Left colon (tissue), 2 donors: ENCODE data around the gene SHROOM1. TPM values are rescaled to one million over a fixed set of nuclear protein-coding genes. Genes with fewer than 3 reads are reported as not detected.
"Not testable (repeated sequence)": the region's sequence is repeated elsewhere in the genome, so short reads cannot be mapped to it uniquely, and the experiment has no call there.

ENCODE experiments used
- ATAC-seq: fragments of 200-7000 bp; cut with Tn5 transposase; one replicate; pipeline ENCODE4 v1.9.1; 2020; ENCODE audit warnings: mild to moderate bottlenecking, moderate library complexity
- DNase-seq, 2 donors: peaks; one replicate each; pipeline ENCODE4 v3.0.0-alpha.2; 2020
- intact Hi-C, 2 donors: fragments of 100-400 bp; cut with DNase I in 1 of 2; cut with micrococcal nuclease in 1 of 2; formaldehyde crosslinking; loops; one replicate each; pipeline versions ENCODE4 v1.11.2 to v1.14.0; 2022; cut with DNase I, micrococcal nuclease
- total RNA-seq, 2 donors: library from RNA; stranded (reverse); fragmentation: NEBNext Ultra II Directional; extraction: Animal tissue kit (Norgen Biotek cat#: 25700); gene quantifications; one replicate each; pipeline ENCODE4 v1.2.1, GENCODE V29; 2021
- donor health status: DM: no; HTN: no; CAD: no.
- donor health status: DM: yes; HTN: yes; CAD: no.

Gene SHROOM1
- total RNA-seq, 2 donors from 2014 or later = 49.4 to 53.4 TPM

DNA sequence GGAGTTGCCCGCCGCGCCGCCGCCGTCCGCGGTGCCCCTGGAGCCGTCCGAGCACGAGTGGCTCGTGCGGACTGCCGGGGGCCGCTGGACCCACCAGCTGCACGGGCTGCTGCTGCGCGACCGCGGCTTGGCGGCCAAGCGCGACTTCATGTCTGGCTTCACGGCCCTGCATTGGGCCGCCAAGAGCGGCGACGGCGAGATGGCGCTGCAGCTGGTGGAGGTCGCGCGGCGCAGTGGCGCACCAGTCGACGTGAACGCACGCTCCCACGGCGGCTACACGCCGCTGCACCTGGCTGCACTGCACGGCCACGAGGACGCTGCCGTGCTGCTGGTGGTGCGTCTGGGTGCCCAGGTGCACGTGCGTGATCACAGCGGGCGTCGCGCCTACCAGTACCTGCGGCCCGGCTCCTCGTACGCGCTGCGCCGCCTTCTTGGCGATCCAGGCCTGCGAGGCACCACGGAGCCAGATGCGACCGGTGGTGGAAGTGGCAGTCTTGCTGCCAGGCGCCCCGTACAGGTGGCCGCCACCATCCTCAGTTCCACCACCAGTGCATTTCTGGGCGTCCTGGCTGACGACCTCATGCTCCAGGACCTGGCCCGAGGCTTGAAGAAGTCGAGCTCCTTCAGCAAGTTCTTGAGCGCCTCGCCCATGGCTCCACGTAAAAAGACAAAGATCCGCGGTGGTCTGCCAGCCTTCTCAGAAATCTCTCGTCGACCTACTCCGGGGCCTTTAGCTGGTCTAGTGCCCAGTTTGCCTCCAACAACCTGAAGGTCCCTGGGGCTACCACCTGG, 15.7 kb downstream of the SHROOM1 start:
- ATAC-seq (no peak), DNase-seq (no peak)
- intact Hi-C loops = no loop called here

DNA sequence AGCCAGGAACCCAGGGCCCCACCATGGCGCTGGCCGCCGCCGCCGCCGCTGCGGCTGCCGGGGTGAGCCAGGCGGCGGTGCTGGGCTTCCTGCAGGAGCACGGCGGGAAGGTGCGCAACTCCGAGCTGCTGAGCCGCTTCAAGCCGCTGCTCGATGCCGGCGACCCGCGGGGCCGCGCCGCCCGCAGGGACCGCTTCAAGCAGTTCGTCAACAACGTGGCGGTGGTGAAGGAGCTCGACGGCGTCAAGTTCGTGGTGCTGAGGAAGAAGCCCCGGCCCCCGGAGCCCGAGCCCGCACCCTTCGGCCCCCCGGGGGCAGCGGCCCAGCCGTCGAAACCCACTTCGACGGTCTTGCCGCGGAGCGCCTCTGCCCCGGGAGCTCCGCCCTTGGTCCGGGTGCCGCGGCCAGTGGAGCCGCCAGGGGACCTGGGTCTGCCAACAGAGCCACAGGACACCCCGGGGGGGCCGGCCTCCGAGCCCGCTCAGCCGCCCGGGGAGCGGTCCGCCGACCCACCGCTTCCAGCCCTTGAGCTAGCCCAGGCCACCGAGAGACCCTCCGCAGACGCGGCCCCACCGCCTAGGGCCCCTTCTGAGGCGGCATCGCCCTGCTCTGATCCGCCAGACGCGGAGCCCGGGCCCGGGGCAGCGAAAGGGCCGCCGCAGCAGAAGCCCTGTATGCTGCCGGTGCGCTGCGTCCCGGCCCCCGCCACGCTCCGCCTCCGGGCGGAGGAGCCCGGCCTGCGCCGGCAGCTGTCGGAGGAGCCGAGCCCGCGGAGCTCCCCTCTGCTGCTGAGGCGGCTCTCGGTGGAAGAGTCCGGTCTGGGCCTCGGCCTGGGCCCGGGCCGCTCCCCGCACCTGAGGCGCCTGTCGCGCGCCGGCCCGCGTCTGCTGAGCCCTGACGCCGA, 16.6 kb downstream of the SHROOM1 start:
- intact Hi-C loops = no loop called here
- ATAC-seq = peak; percentile 72
- DNase-seq = peak in 1 of 2 donors; percentile 55

DNA sequence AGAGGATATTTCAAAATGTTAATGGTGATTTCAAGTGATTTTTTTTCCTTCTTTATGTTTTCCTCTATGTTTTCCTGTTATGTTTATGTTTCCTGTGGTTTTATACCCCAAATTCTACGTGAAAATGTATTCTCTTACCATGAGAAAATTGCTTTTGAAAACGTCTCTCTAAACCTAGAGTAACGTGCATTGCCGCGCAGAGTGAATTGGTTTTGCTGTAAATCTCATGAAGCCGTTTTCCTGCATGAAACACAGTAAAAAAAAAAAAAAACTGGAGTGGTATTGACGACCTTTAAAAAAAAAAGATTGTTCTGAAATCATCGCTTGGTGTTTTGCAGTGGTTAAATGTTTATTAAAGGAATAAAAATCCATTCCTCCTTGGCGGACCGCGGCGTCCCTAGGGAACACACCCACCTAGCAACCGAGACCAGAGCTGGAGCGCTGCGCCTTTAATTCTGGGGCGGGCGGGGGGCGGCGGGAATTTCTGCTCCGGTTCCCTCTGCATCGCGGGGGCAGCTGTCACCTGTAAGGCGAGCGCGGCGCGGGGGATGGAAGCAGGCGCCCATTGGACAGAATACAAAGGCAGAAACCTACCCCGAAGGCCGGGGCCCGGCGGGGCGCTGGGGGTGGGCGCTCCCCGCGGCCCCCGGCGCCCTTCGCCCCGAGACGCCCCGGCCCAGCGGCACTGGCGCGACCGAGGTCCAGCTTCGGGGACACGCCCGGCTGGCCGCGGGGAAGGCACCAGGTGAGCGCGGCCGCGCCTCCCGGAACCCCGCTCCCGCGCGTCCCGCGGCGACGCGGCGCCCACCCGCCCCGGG, 17.5 kb downstream of the SHROOM1 start, which contains the start of gene SOWAHA:
TSS of gene SOWAHA (plus strand) at position 522 of the 818 bp plus-strand sequence. CDS start 320 bp downstream, outside the sequence.
- DNase-seq (peak; percentile 67 to 77), ATAC-seq (peak; percentile 72)
- intact Hi-C loops = no loop called here

DNA sequence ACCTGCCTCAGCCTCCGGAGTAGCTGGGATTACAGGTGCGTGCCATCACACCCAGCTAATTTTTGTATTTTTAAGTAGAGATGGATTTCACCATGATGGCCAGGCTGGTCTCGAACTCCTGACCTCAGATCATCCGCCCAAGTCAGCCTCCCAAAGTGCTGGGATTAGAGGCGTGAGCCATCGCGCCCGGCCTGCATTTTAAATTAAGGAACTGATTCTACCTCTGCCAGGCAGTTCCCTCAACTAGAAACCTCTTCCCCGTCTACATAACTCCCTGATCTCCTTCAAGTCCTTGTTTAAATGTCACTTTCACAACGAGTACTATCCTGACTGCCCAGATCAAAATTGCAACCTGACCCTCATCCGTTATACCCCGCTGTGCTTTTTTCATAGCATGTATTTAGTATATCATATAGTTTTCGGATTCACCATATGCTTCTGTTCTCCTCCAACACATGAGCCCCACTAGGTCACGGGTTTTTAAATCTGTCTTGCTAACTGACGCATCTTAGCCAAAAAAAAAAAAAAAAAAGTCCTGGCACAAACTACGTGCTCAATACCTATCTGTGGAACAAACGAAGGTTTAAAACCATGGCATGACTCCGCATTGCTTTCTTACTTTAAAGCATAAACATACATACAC, 18.2 kb downstream of the SHROOM1 start:
- ATAC-seq (no peak), DNase-seq (no peak)
- intact Hi-C loops = no loop called here

DNA sequence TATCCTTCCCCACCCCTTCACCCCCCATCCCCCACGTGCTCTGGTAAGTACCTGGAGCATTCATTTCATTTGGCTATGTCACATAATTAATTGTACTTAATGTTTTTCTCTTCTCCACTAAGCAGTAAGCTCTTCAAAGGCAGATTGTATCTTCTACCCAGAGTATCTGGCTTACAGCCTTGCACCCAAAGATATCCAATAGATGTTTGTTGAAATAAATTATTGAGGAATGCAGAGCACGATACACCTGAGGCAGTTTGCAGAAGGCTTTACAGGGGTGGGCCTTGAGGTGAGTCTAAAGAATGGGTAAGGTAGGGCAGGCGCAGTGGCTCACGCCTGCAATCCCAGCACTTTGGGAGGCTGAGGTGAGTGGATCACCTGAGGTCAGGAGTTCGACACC, 19.8 kb downstream of the SHROOM1 start:
- DNase-seq = no peak
- ATAC-seq = no peak
- intact Hi-C loops = no loop called here

DNA sequence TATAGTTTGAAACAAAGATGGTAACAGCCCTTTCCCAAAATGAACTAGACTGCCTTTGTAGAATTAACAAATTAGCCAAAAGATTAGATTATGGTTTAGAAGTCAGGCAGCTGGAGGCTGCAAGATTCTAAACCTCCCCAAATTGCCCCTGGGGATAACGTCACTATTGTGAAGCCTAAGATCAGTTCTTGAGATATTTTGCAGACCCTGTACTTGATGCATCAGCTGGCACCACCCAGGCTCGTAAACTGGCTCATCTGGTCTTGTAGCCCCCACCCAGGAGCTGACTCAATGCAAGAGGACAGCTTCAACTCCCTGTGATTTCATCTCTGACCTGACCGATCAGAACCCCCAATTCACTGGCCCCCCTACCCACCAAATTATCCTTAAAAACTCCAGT, 21.6 kb downstream of the SHROOM1 start:
- no peak for ATAC-seq
- intact Hi-C loops = loop anchor here in 1 of 2 donors (10.0 kb wide), 1 partner anchor 424 kb away; no protein-coding TSS in a partner anchor

DNA sequence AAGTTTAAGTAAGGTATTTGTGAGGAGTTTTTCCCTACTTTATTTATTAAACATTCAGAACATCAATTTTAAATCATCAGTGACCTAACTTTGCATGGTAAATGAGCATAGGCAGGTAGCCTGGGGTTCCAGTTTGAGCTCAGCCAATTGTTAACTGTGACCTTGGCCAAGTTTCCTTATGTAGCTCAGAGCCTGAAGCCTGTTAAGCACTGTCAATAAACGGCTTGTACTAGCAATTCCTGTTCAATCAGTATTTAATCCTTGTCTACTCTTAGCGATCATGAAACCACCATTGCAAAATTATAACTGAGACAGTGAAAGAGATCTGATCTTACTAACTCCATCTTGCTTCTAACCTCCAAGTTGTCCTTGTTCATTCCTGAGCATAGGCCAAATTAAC, 22.0 kb downstream of the SHROOM1 start:
- ATAC-seq = peak; percentile 37

More for the DNA sequence above, 21.6 kb downstream of the SHROOM1 start:
- no peak for DNase-seq

DNA sequence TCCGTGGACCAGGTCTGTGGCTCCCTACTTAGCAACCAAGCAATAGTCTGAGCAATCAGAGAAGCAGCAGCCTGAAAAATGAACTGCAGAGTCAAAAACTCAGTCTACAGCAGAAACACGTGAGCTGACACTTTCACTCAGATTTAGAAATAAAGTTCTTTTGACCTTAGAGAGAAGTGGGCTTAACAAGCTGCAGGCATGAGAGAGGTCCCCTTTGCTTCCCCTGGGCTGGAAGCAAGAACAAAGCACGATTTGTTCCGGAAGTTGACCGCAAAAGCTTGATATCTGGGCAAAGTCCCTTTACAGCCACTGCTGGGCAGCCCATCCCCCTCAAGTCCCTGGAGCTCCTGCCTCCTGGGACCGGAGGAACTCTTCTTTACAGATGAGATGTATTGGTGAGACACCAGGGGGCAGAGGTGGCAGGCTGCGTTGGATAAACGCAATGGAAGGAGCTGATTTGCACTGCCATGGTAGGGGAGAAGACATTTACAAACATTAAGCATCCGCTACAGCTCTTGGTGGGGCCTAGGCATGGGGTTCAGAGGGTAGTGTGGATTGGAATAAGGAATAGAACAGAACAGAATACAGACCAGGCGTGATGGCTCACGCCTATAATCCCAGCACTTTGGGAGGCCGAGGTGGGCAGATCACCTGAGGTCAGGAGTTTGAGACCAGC, 23.1 kb downstream of the SHROOM1 start:
- intact Hi-C loops = loop anchor here in 1 of 2 donors (10.0 kb wide), 1 partner anchor 422 kb away; no protein-coding TSS in a partner anchor
- peak; percentile 97 for ATAC-seq
- DNase-seq = peak; percentile 88 to 94

More for the DNA sequence above, 22.0 kb downstream of the SHROOM1 start:
- no peak for DNase-seq
- intact Hi-C loops = loop anchor here in 1 of 2 donors (10.0 kb wide), 1 partner anchor 424 kb away; no protein-coding TSS in a partner anchor

DNA sequence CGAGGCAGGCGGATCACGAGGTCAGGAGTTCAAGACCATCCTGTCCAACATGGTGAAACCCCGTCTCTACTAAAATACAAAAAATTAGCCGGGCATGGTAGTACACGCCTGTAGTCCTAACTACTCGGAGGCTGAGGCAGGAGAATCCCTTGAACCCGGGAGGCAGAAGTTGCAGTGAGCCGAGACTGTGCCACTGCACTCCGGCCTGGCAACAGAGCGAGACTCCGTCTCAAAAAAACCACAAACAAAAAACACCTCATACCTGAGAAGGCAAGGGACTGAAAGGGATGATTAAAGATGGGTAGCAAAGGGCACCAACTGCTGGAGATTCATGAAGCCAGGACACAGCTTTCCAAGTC, 23.7 kb downstream of the SHROOM1 start:
- not testable (repeated sequence) for ATAC-seq, DNase-seq
- intact Hi-C loops = loop anchor here in 1 of 2 donors (10.0 kb wide), 1 partner anchor 422 kb away; no protein-coding TSS in a partner anchor

DNA sequence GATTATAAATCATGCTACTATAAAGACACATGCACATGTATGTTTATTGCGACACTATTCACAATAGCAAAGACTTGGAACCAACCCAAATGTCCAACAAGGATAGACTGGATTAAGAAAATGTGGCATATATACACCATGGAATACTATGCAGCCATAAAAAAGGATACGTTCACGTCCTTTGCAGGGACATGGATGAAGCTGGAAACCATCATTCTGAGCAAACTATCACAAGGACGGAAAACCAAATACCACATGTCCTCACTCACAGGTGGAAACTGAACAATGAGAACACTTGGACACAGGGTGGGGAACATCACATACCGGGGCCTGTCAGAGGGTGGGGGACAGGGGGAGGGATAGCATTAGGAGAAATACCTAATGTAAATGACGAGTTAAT, 24.6 kb downstream of the SHROOM1 start:
- intact Hi-C loops = loop anchor here in 1 of 2 donors (10.0 kb wide), 1 partner anchor 421 kb away; no protein-coding TSS in a partner anchor
- DNase-seq, ATAC-seq: not testable (repeated sequence)

DNA sequence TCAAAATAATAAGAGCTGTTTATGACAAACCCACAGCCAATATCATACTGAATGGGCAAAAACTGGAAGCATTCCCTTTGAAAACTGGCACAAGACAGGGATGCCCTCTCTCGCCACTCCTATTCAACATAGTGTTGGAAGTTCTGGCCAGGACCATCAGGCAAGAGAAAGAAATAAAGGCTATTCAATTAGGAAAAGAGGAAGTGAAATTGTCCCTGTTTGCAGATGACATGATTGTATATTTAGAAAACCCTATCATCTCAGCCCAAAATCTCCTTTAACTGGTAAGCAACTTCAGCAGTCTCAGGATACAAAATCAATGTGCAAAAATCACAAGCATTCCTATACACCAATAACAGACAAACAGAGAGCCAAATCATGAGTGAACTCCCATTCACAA, 26.2 kb downstream of the SHROOM1 start:
- not testable (repeated sequence) for ATAC-seq, DNase-seq
- intact Hi-C loops = loop anchor here in 1 of 2 donors (10.0 kb wide), 1 partner anchor 419 kb away; no protein-coding TSS in a partner anchor

DNA sequence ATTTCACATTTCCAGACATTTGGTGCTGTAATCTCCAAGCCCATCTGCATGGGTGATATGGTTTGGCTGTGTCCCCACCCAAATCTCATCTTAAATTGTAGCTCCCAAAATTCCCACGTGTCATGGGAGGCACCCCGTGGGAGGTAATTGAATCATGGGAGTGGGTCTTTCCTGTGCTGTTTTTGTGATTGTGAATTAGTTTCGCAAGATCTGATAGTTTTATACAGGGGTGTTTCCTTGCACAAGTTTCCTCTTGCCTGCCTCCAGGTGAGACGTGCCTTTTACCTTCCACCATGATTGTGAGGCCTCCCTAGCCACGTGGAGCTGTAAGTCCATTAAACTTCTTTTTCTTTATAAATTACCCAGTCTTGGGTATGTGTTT, 27.8 kb downstream of the SHROOM1 start:
- intact Hi-C loops = loop anchor here in 1 of 2 donors (10.0 kb wide), 1 partner anchor 418 kb away; no protein-coding TSS in a partner anchor
- not testable (repeated sequence) for DNase-seq, ATAC-seq

DNA sequence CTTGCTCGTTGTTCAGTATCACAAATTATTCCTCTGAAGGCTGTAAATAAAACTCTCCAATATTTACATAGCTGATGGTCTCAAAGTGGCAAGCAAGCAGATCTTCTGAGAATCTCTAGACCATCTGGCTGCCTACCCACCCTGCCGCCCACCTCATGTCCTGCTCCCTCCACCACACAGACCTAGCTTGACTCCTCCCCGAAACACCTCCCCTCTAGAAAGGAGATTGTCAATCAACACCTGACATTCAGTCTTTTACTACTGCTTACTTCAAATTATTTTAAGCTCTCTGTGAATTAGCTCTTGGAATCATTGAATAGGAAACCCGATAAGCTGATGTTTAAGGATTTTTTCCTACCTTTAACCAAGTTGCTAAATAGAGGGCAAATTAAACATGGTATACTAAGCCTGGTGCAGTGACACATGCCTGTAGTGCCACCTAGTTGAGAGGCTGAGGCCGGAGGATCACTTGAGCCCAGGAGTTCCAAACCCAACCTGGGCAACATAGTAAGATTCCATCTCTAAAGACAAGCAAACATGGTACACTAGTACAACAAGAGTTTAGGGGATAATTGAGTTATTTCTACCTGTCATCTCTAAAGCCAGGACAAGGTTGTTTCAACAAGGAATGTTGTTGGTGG, 28.3 kb downstream of the SHROOM1 start:
- DNase-seq (no peak), ATAC-seq (no peak)
- intact Hi-C loops = loop anchor here in 1 of 2 donors (10.0 kb wide), 1 partner anchor 417 kb away; no protein-coding TSS in a partner anchor

DNA sequence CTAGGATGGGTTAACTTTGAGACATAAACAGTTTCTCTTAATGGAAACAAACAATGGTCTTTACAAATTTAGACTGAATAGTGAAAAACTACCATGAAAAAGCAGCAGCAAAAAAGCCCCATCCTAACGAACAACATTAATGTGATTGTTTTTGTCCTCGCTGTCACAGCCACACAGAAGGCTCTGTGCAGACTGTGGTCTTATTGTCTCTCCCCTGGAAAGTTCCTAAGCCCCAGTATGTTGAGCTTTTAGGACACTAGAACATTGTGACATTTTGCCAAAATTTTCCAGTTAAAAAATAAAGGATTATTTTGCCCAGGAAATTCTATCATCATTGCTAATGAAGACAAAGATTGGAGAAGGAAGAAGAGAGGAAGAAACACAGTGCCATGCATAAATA, 29.9 kb downstream of the SHROOM1 start:
- intact Hi-C loops = loop anchor here in 1 of 2 donors (10.0 kb wide), 1 partner anchor 416 kb away; no protein-coding TSS in a partner anchor
- DNase-seq = no peak
- no peak for ATAC-seq

DNA sequence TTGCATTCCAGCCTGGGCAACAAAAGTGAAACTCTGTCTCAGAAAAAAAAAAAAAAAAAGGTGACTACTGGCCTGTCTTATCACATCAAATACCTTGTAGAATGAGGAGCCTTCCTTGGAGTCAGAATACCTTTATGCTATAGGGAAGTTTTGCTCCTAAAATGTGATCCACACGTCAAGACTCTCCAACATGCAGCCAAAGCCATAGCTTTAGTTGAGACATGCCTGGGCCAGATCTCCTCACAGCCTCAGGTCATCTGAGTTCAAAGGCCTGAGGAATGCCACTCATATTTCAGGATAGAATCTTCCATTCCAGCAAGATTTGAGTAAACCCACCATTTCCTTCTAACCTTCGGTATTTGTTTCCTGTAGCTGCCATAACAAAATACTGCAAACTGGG, 31.1 kb downstream of the SHROOM1 start:
- no peak for DNase-seq

DNA sequence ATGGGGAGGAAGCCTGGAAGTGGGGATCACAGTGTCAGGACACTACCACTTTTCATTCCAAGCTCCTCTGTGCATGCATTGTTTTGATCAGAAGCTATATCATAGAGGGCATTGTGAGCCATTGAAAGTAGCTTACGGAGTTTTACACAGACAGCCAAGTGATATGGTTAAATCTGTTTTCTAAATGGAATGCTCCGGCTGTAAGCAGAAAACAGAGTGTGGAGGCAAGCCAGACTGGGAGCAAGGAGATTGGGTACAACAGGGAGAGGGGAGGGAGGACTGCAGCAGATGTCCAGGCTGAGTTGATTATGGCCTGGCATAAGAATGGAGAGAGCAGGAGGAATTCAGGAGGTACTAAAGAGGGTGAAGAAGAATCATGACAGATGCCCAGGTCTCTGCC, 32.8 kb downstream of the SHROOM1 start:
- intact Hi-C loops = no loop called here
- DNase-seq (no peak), ATAC-seq (no peak)

More for the DNA sequence above, 31.1 kb downstream of the SHROOM1 start:
- no peak for ATAC-seq
- intact Hi-C loops = no loop called here

DNA sequence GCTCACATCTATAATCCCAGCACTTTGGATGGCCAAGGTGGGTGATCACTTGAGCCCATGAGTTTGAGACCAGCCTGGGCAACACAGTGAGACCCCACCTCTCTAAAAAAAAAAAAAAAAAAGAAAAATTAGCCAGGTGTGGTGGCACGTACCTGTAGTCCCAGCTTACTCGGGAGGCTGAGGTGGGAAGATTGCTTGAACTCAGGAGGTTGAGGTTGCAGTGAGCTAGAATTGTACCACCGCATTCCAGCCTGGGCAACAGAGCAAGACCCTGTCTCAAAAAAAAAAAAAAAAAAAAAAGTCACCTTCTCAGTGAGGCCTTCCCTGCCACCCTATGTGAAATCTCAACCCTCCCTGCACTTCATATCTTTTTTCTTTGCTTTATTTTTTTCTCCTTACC, 39.4 kb downstream of the SHROOM1 start:
- intact Hi-C loops = no loop called here
- DNase-seq = no peak
- ATAC-seq = no peak
